Mesenteric fat pad (tissue), 1 donor: ENCODE measurements around the gene HIPK3. TPM values are rescaled to one million over a fixed set of nuclear protein-coding genes. Genes with fewer than 3 reads are reported as not detected.

Source experiments
- DNase-seq: peaks from one replicate; pipeline ENCODE4 v3.0.0-alpha.2; 2020; ENCODE audit warnings: low spot score
- total RNA-seq: library from RNA; stranded (reverse); fragmentation: NEBNext Ultra II Directional; extraction: Animal tissue kit (Norgen Biotek cat#: 25700); gene quantifications from one replicate; pipeline ENCODE4 v1.2.1, GENCODE V29; 2021
- donor health status: DM: yes; HTN: yes; CAD: no.

Gene HIPK3
- total RNA-seq, 1 donor from 2014 or later = 219 TPM

DNA sequence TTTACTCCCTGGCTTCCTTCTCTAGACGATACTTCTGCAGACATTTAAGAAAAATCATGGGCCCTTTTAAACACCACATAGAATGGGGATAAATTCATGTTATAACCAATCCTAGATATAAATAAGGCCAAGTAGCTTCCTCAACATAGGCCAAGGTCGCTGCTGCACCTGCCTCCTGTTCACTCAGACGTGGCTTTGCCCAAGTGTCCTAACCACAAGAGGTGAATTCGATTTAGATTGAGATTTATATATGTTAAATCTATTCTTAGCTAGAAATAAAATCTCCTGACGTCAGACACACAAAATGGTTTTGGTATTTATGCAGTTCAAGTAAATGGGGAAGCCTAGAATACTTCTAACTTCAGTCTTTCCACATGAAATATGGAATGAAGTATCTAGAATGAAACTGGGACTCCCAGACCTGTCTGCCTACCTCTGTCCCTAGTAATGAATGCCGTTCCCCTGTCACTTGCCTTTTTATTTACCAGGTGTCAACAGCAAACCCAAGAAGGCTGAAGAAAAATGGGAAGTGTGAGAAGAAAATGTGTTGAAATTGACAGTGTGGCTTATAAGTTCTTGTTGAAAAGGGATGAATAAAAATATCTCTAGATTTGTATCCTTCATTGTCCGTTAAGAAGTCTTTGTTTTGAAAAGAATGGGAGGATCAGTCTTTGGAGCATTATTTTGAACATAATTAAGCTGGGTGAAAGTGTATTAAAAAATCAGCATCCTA lies 131.8 kb downstream of the HIPK3 start:
- DNase-seq = no peak

DNA sequence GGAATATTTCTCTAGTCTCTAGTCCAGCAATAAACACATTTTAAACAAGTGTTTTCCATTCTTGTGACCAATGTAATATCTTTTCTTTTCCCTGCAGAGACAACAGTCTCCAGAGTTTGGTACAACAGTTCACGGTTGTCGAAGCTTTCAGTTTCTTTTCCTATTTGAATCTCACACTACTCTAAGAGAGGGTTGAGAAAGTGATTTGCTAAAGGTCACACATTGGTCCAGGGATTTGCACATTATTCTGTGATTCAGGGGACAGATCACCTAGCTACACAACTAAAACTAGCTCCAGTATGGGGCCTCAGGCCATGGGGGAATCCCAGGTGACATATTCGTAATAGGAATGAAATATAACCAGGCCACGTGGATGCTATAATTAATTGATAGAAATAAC lies 132.5 kb downstream of the HIPK3 start:
- no peak for DNase-seq

DNA sequence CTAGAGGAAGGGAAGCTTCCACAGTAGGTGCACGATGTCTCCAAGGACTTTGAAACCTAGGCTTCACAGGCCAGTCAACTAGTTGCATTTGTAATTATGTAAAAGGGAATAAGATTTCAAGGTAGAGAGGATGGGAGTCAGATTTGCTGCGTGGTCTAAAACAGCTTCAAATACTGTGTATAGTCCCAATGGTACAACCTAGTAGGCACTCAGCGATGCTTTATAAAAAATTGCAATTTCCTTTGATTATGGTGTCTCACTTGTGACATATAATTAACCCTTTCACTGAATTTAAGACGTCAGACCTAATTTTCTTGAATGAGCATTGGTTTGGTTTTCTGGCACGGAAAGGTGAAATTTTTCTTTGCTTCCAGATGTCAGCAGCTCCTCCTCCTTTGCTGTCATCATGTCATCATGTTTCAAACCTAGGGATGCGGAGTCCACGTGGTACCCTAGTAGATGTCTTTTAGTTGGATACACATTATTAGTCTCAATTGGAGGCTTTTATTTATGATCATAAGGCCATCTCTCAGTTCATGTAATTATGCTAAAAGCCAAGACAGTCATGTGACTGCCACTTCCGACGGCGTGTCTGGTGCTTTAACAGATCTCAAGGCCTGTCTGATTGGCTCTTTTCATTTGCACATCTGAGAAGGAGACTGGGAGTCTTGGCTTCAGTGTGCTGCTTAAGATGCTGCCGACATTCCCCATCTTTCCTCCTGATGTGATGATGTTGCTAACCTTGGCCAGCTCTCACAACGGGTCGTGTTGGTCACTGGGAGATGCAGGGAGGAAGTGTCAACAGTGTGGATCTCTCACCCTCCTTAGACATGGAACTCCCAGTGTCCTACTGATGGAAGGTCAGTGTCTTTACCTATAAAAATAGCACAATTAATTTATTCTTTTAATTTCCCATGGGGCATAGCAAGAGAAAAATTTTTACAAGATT lies 134.0 kb downstream of the HIPK3 start:
- no peak for DNase-seq

DNA sequence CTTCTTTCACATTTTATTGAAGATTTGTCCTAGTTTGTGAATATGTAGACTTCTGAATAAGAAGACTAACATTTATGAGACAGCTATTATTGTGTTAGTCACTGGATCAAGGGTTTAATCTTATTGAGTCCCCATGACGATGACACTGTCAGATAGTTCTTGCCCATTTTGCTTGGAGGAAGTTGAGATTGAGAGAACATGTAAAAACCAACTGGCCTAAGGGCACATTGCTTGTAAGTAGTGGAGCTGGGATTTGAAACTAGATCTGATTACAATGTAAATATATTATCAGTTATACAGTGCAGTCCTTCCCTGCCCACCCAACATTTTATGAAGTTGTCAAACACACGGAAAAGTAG lies 134.7 kb downstream of the HIPK3 start:
- DNase-seq = no peak

DNA sequence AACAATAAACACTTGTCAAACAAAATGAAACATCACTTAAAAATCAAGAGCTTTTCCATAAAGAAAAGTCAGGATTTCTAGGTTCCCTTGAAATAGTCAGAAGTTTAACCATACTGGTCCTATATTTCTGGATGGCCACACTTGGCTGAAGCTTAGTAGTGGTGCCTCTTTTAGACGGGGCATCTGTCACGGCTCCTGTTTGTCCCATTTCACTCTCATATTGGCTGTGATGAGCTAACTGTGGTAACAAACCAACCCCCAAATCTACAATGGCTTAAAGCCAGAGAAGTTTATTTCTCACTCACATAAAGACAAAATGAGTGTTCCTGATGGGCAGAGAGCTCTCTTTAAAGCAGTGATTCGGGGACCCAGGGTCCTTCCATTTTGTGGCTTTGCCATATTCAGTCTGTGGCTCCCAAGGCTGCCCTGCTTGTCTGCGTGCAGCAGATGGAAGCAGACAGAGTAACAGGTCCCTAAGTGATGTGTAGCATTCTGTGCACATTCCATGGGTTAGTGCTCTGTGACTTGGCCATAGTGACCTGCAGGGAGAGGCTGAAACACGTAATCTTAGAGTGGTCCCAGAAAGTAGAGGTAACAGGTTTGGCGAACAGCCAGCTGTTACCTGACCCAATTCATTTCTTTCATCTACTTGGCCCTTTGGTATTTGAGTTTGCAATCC lies 137.4 kb downstream of the HIPK3 start:
- no peak for DNase-seq

DNA sequence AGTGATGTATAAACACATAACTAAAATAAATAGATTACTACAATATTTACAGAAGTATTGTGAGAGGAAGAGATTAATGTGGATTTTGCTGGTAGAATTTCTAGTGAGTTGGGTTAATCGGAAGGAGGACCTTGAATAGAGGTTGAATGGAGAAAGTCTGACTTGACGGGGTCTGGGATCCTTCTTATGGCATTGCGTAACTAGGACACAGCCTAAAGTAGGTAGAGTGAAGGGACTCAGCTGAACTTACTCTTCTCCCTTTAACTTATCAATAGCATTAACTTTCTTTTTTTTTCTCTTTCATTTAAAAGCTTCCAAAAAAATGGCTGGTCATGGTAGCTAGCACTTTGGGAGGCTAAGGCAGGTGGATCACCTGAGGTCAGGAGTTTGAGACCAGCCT lies 139.2 kb downstream of the HIPK3 start:
- DNase-seq = no peak

DNA sequence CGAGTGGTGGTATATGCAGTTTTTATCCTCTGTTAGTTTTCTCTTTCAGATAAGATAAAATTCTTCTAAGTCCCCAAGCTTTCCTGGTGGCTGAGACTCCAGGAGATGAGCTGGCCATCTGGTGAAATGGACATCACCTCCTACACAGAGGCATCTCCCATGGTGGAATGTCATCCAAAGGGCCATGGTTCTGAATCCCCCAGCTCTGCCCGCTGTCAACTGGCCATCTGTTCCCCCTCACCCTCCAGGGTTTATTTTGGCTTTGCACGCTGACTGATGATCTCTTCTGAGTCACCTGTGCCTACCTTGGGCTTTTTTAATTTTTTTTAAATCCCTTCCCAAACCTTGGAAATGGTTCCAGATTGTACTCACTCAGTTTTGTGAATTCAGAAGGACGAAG lies 142.2 kb downstream of the HIPK3 start:
- DNase-seq = no peak

DNA sequence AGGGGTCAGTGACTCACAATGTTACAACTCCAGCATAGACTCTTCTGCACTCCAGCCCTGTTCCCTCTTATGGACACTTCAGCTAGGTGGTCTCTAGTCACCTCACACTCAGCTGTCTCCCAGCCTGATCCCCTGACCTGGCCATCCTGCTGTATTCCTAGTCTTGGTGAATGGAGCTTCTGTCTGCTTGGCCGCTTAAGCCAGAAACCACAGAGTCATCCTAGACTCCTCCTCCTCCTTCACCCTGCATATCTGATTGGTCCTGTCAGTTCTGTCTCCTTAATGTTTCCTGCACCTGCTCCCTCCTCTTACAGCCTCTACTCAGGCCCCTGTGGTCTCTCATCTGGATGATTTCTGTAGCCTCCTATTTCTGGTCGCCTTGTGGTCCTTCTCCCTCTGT lies 144.9 kb downstream of the HIPK3 start:
- DNase-seq = no peak

DNA sequence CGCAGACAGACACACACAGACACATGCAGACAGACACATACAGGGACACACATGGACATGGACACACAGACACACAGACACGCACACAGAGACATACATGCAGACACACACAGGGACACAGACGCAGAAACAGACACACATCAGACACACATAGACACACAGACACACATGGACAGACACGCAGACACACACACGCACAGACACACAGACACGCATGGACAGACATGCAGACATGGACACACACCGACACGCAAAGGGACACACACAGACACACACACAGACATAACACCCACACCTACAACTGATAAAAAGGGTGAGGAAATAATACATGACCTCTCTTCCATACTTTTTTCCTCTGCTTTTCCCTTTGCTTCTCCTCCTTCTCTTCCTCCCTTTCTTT lies 146.2 kb downstream of the HIPK3 start:
- no peak for DNase-seq

DNA sequence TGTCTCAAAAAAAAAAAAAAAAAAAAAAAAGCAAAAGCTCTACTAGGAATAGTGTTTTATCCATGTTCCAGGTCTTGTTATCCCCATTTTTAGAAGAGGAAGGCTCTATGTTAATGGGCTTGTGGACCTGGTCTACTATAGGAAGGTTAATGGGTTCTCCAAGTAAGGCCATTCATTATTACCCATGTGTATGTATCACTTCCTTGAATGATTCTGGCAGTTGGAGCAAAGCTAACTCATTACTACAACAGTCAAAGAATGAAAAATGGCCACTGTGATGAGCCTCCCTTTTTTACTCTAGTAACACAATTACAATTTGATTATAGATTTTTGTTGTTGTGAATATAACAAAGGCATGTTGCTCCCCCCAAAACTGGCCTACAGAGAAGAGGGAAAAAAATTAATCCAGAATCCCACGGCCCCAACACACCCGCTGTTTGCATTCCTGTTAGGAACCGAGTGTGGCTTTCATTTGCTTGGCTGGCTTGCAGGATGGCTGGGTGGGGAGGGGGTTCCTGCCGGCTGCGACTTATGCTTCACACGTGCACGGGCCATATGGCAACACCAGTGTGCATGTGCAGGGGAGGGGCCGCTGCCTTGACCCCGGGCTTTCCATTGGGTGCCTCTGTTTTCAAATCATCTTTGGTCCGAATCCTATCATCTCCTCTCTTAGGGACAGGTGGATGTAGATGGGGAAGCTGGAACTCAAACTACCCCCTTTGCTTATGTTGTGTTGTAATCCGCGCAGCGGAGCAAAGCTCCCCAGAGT lies 148.8 kb downstream of the HIPK3 start:
- DNase-seq = no peak

Other genes with a start within 250 kb of the HIPK3 start
- 0.74 TPM for gene DEPDC7, start 241.5 kb upstream of the HIPK3 start, total RNA-seq
- 21.2 TPM for gene TCP11L1, start 217.8 kb upstream of the HIPK3 start, total RNA-seq
- 20.0 TPM for gene CSTF3, start 95.9 kb upstream of the HIPK3 start, total RNA-seq
- gene KIAA1549L, start 118.7 kb downstream of the HIPK3 start, total RNA-seq = 0.16 TPM